Kidney (tissue), 14 donors: Measurements from ENCODE around the gene CALN1. TPM values are rescaled to one million over a fixed set of nuclear protein-coding genes. Genes with fewer than 3 reads are reported as not detected.
A peak's percentile ranks its signal among the peaks of the same experiment; 100 is the strongest.

ENCODE experiments used
- DNase-seq, 5 donors: peaks; one replicate each; pipeline ENCODE4 v3.0.0-alpha.2; 2013 to 2020
- FAIRE-seq: peaks from 2 replicates; lab custom pipeline; 2012; peaks lifted over from hg19 to GRCh38; lab: Jason Lieb, UNC
- H3K27ac ChIP-seq, 2 donors: one replicate each; pipeline ENCODE4 v1.7.0; 2013; ENCODE audit warnings: low read depth in 2 of 2, low read length in 2 of 2, inconsistent platforms in 1 of 2
- H3K27me3 ChIP-seq: one replicate; pipeline ENCODE4 v1.7.1; 2013; ENCODE audit warnings: low read length, inconsistent platforms; ENCODE audit not compliant: control insufficient read depth, insufficient read depth
- H3K36me3 ChIP-seq, 3 donors: one replicate each; pipeline versions ENCODE4 v1.7.0 to v1.7.1; 2013; ENCODE audit warnings: low read length in 3 of 3, control low read depth in 1 of 3, inconsistent platforms in 1 of 3; ENCODE audit not compliant: insufficient read depth in 3 of 3, control insufficient read depth in 2 of 3
- H3K4me1 ChIP-seq, 3 donors: one replicate each; pipeline versions ENCODE4 v1.7.0 to v1.7.1; 2013; ENCODE audit warnings: low read length in 3 of 3, inconsistent platforms in 1 of 3, low read depth in 1 of 3; ENCODE audit not compliant: control insufficient read depth in 2 of 3, insufficient read depth in 2 of 3
- H3K4me3 ChIP-seq, 3 donors: one replicate each; pipeline versions ENCODE4 v1.7.0 to v1.8.1; 2013; ENCODE audit warnings: low read length in 3 of 3, control low read depth in 1 of 3, inconsistent platforms in 1 of 3
- H3K9ac ChIP-seq, 3 donors: one replicate each; pipeline versions ENCODE4 v1.7.0 to v1.7.1; 2013; ENCODE audit warnings: low read length in 3 of 3, control low read depth in 1 of 3, inconsistent platforms in 1 of 3
- H3K9me3 ChIP-seq, 3 donors: one replicate each; pipeline versions ENCODE4 v1.7.0 to v1.7.1; 2013; ENCODE audit warnings: low read length in 3 of 3, control low read depth in 1 of 3, inconsistent platforms in 1 of 3; ENCODE audit not compliant: control insufficient read depth in 2 of 3, insufficient read depth in 1 of 3
- CTCF ChIP-seq: IDR thresholded peaks from 3 replicates; pipeline ENCODE4 v1.5.1; 2012; ENCODE audit warnings: mild to moderate bottlenecking, moderate library complexity, borderline replicate concordance; ENCODE audit not compliant: insufficient read depth; ENCODE audit errors: extremely low read depth
- intact Hi-C: fragments of 100-400 bp; cut with DNase I; formaldehyde crosslinking; loops from one replicate; pipeline ENCODE4 v1.11.1; 2022
- polyA plus RNA-seq: library from polyadenylated mRNA; stranded (reverse); fragments of 350-450 nt; fragmentation: Illumina TruSeq; extraction: RNeasy Lipid Tissue Mini Kit (QIAGEN cat#74804); gene quantifications from one replicate; pipeline ENCODE4 v1.2.3, GENCODE V29; 2014; ENCODE audit warnings: low read depth, low replicate concordance; ENCODE audit not compliant: insufficient read depth
- total RNA-seq: library from RNA; stranded (reverse); fragmentation: NEBNext Ultra II Directional; extraction: Animal tissue kit (Norgen Biotek cat#: 25700); gene quantifications from one replicate; pipeline ENCODE4 v1.2.1, GENCODE V29; 2021
- donor health status: control.
- donor health status: control.
- donor health status: control.
- donor health status: control.
- donor health status: control.
- donor health status: DM: yes; HTN: yes; CAD: no.
- donor health status: Normal renal cell carcinoma (clear cell type).

CALN1 gene
- total and polyA plus RNA-seq, 2 donors from 2014 or later: not detected

- TF ChIP-seq CTCF: no peak
- Histone ChIP-seq H3K9me3 (peaks cover 0 to 18% (median 6%) of the 10 kb centered on the region in 3 donors), H3K9ac (no peak overlapping the region), H3K36me3 (no peaks in the 10 kb centered on the region), H3K27ac (no peak overlapping the region), H3K4me3 (no peak overlapping the region), H3K27me3 (no peaks in the 10 kb centered on the region), H3K4me1 (no peaks in the 10 kb centered on the region)
- intact Hi-C loops: no loop called here
- FAIRE-seq (no peak), DNase-seq (no peak)
Observed at GRCh38 chr7:71784781-71785180, 627.4 kb downstream of the CALN1 start.

GRCh38 chr7:71784180-71784579, 628.0 kb downstream of the CALN1 start:
- Histone ChIP-seq H3K27me3 (no peaks in the 10 kb centered on the region), H3K9ac (no peak overlapping the region), H3K9me3 (peaks cover 0 to 18% (median 6%) of the 10 kb centered on the region in 3 donors), H3K4me1 (no peaks in the 10 kb centered on the region), H3K36me3 (no peaks in the 10 kb centered on the region), H3K27ac (no peak overlapping the region), H3K4me3 (no peak overlapping the region)
- intact Hi-C loops: no loop called here
- peak in 1 of 5 donors; percentile 6 for DNase-seq
- no peak for FAIRE-seq
- no peak for TF ChIP-seq CTCF

GRCh38 chr7:71783779-71784178, 628.4 kb downstream of the CALN1 start:
- peaks cover 0 to 18% (median 6%) of the 10 kb centered on the region in 3 donors for H3K9me3 ChIP-seq

More at GRCh38 chr7:71783779-71784178, 628.4 kb downstream of the CALN1 start:
- Histone ChIP-seq H3K36me3 (no peaks in the 10 kb centered on the region), H3K4me3 (no peak overlapping the region), H3K27me3 (no peaks in the 10 kb centered on the region), H3K27ac (no peak overlapping the region), H3K9ac (no peak overlapping the region), H3K4me1 (no peaks in the 10 kb centered on the region)
- intact Hi-C loops: no loop called here
- no peak for DNase-seq
- TF ChIP-seq CTCF: no peak
- FAIRE-seq: no peak
